PC-3 (cell line): Measurements from ENCODE around the gene VAPA. TPM values are rescaled to one million over a fixed set of nuclear protein-coding genes. Genes with fewer than 3 reads are reported as not detected.

ENCODE experiments used
- ATAC-seq: fragments of 200-7000 bp; cut with Tn5 transposase; 2 replicates; pipeline ENCODE4 v1.9.1; 2020; ENCODE audit warnings: mild to moderate bottlenecking, moderate library complexity
- BruUV-seq: library from RNA; stranded (reverse); fragments of 400-500 nt; replicated peaks from 2 replicates; lab custom pipeline; 2021; lab: Mats Ljungman, UMichigan
- CTCF ChIA-PET: fragments of 300-600 bp; sonication (Branson Sonifier 250); formaldehyde crosslinking; loops from one replicate; lab custom pipeline; 2022; ENCODE audit warnings: antibody characterized with exemption; lab: Charles Lee
- POLR2A ChIA-PET: fragments of 300-600 bp; sonication (Branson Sonifier 250); formaldehyde crosslinking; loops from one replicate; lab custom pipeline; 2022; ENCODE audit warnings: antibody characterized with exemption; ENCODE audit not compliant: unreplicated experiment; lab: Charles Lee
- DNase-seq: peaks from one replicate; pipeline ENCODE4 v3.0.0-alpha.2; 2015
- H2AFZ ChIP-seq: fragments of 300-600 bp; sonication (generic); 2 replicates; pipeline ENCODE4 v1.6.0; 2016; ENCODE audit warnings: antibody characterized with exemption, low read length
- H3F3A ChIP-seq: fragments of 300-600 bp; sonication (generic); one replicate; pipeline ENCODE4 v1.6.0; 2017; ENCODE audit warnings: antibody characterized with exemption, low read length, control low read depth, mild to moderate bottlenecking; ENCODE audit not compliant: unreplicated experiment
- H3K27ac ChIP-seq: fragments of 300-600 bp; sonication (generic); 2 replicates; pipeline ENCODE4 v1.5.1; 2016; ENCODE audit warnings: mild to moderate bottlenecking, low read length
- H3K27me3 ChIP-seq: fragments of 300-600 bp; sonication (generic); 2 replicates; pipeline ENCODE4 v1.6.1; 2016; ENCODE audit warnings: low read length, mixed read lengths
- H3K36me3 ChIP-seq: fragments of 300-600 bp; sonication (generic); 2 replicates; pipeline ENCODE4 v1.6.1; 2016; ENCODE audit warnings: low read depth, mixed run types, low read length, mixed read lengths
- H3K4me1 ChIP-seq: fragments of 300-600 bp; sonication (generic); 2 replicates; pipeline ENCODE4 v1.5.1; 2016; ENCODE audit warnings: low read length; ENCODE audit not compliant: insufficient read depth
- H3K4me2 ChIP-seq: fragments of 300-600 bp; sonication (generic); 2 replicates; pipeline ENCODE4 v1.6.0; 2016; ENCODE audit warnings: low read length
- H3K4me3 ChIP-seq: fragments of 300-600 bp; sonication (generic); 2 replicates; pipeline ENCODE4 v1.5.1; 2016; ENCODE audit warnings: mild to moderate bottlenecking, low read length, mixed read lengths
- H3K79me2 ChIP-seq: fragments of 300-600 bp; sonication (generic); 2 replicates; pipeline ENCODE4 v1.6.1; 2017; ENCODE audit warnings: low read length, mixed read lengths
- H3K9ac ChIP-seq: fragments of 300-600 bp; sonication (generic); 2 replicates; pipeline ENCODE4 v1.6.0; 2016; ENCODE audit warnings: mild to moderate bottlenecking, low read length
- H3K9me2 ChIP-seq: fragments of 300-600 bp; sonication (generic); replicated peaks from 2 replicates; pipeline ENCODE4 v1.6.1; 2016; ENCODE audit warnings: mixed run types, low read length, mixed read lengths
- H3K9me3 ChIP-seq: fragments of 300-600 bp; sonication (generic); 2 replicates; pipeline ENCODE4 v1.6.1; 2016; ENCODE audit warnings: low read length, mixed read lengths
- H4K20me1 ChIP-seq: fragments of 300-600 bp; sonication (generic); 2 replicates; pipeline ENCODE4 v1.6.1; 2016; ENCODE audit warnings: low read length, mixed read lengths
- EZH2 ChIP-seq: fragments of 300-600 bp; sonication (generic); IDR thresholded peaks from one replicate; pipeline ENCODE4 v1.6.1; 2017; ENCODE audit warnings: antibody characterized with exemption, mild to moderate bottlenecking, low read length; ENCODE audit not compliant: unreplicated experiment
- EZH2phosphoT487 ChIP-seq: fragments of 300-600 bp; sonication (generic); IDR thresholded peaks from 2 replicates; pipeline ENCODE4 v1.6.1; 2018; ENCODE audit warnings: mild to moderate bottlenecking, antibody characterized with exemption, low read length, borderline replicate concordance
- intact Hi-C: fragments of 100-400 bp; cut with micrococcal nuclease; formaldehyde crosslinking; loops from 2 replicates; pipeline ENCODE4 v1.9.0; 2023
- total RNA-seq: library from RNA; depleted of rRNA; stranded (reverse); fragments of >200 nt; gene quantifications from 2 replicates; pipeline ENCODE4 v1.2.3, GENCODE V29; 2014
- TF ChIP-seq, protein P1 (sequence below): fragments of 300-600 bp; sonication (generic); conservative IDR thresholded peaks from 2 replicates; pipeline ENCODE4 v1.5.1; 2017; ENCODE audit warnings: antibody characterized with exemption, low read depth, mild to moderate bottlenecking, low read length

Gene VAPA
- total RNA-seq, 1 experiment from 2014 or later = 281 TPM

GRCh38 chr18:9916808-9917207 is 3.0 kb downstream of the VAPA start:
- intact Hi-C loops = loop anchor here (1.0 to 10.0 kb wide), 5 partner anchors 35 to 342 kb away; partner anchors contain the start of gene PPP4R1
- no TSS peak for BruUV-seq
- Histone ChIP-seq H3K9ac (peak overlapping the region; percentile 97), H3K4me1 (peaks cover 35% of the 10 kb centered on the region), H3K36me3 (no peaks in the 10 kb centered on the region), H3K27me3 (no peaks in the 10 kb centered on the region), H3K27ac (peak overlapping the region; percentile 84; the same call in 1 of the 2 replicates), H3K4me3 (peak overlapping the region; percentile 78), H3K9me3 (no peaks in the 10 kb centered on the region), H3K79me2 (peaks cover 77% of the 10 kb centered on the region), H3K9me2 (no peaks in the 10 kb centered on the region), H3K4me2 (peak overlapping the region; percentile 87), H3F3A (no peaks in the 10 kb centered on the region), H4K20me1 (peaks cover 68% of the 10 kb centered on the region), H2AFZ (no peak overlapping the region)
- ATAC-seq (no peak), DNase-seq (no peak)
- CTCF ChIA-PET = no interaction called here
- no peak for TF ChIP-seq EZH2phosphoT487
- no peak for TF ChIP-seq EZH2
- TF ChIP-seq, protein P1, sequence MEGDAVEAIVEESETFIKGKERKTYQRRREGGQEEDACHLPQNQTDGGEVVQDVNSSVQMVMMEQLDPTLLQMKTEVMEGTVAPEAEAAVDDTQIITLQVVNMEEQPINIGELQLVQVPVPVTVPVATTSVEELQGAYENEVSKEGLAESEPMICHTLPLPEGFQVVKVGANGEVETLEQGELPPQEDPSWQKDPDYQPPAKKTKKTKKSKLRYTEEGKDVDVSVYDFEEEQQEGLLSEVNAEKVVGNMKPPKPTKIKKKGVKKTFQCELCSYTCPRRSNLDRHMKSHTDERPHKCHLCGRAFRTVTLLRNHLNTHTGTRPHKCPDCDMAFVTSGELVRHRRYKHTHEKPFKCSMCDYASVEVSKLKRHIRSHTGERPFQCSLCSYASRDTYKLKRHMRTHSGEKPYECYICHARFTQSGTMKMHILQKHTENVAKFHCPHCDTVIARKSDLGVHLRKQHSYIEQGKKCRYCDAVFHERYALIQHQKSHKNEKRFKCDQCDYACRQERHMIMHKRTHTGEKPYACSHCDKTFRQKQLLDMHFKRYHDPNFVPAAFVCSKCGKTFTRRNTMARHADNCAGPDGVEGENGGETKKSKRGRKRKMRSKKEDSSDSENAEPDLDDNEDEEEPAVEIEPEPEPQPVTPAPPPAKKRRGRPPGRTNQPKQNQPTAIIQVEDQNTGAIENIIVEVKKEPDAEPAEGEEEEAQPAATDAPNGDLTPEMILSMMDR = no peak
- POLR2A ChIA-PET = no interaction called here

DNA sequence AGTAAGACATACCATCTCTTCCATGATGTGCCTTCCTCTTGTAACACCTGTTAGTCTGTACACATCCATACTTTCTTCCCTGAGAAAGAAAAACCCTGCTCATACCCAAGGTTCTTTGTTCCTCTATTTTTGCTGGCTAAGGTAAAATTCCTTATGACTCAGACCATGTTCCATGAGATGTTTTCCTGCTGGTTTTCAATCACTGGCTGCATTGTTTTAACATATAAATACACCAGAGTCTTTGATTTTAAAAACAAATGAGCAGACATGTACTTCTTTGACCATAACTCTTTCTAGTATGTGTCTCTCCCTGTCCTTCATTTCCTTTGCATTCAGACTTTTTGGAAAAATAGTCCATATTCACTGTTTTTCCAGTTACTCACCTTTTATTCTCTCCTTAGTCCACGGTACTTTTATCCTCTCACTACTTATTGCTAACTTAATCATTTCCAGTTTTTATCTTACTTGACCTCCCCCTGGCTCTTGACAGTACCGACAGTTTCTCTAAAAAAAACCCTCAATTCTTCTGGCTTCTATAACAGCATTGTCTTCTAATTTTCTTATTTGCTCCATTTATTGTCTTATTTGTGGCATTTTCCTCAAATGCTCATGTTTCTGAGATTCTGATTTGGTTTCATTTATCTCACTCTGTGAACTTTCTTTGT is 4.3 kb downstream of the VAPA start:
- Histone ChIP-seq H3K27ac (peak overlapping the region; percentile 3; the same call in 1 of the 2 replicates), H3K9me2 (no peaks in the 10 kb centered on the region), H3K4me2 (peak overlapping the region; percentile 49), H3K9ac (no peak overlapping the region), H3K9me3 (no peaks in the 10 kb centered on the region), H3K27me3 (no peaks in the 10 kb centered on the region), H4K20me1 (peaks cover 81% of the 10 kb centered on the region), H3K36me3 (no peaks in the 10 kb centered on the region), H3K4me3 (peak overlapping the region; percentile 8; the same call in 1 of the 2 replicates), H3K4me1 (peaks cover 29% of the 10 kb centered on the region), H3K79me2 (peaks cover 90% of the 10 kb centered on the region), H3F3A (no peaks in the 10 kb centered on the region), H2AFZ (no peak overlapping the region)
- intact Hi-C loops = loop anchor here (1.0 to 10.0 kb wide), 5 partner anchors 8 to 343 kb away; partner anchors contain the start of gene PPP4R1
- ChIA-PET POLR2A (no interaction called here), CTCF (no interaction called here)
- no peak for TF ChIP-seq EZH2phosphoT487
- TF ChIP-seq, protein P1 = no peak
- no peak for TF ChIP-seq EZH2
- no TSS peak for BruUV-seq
- DNase-seq (peak; percentile 67), ATAC-seq (no peak)
